ENCODE results near the gene MYADM.

The MYADM gene

GRCh38 chr19:53892301-53892980, 24.8 kb downstream of the MYADM start:
- no peak for DNase-seq

DNA sequence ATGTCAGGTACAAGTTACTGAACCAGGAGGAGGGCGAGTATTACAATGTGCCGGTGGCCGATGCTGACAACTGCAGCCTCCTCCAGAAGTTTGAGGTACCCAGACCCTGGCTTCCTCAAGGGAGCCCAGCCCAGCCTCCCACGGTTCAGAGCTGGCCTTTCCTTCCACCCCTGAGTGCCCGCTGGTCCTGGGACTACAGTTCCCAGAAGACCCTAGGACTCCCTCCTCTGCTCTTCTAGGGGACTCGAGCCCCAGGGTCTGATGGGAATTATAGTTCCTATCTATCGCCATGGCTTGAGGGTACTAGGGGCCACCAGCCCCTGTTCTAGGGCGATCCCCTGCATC, 25.3 kb downstream of the MYADM start:
- no peak for DNase-seq

DNA sequence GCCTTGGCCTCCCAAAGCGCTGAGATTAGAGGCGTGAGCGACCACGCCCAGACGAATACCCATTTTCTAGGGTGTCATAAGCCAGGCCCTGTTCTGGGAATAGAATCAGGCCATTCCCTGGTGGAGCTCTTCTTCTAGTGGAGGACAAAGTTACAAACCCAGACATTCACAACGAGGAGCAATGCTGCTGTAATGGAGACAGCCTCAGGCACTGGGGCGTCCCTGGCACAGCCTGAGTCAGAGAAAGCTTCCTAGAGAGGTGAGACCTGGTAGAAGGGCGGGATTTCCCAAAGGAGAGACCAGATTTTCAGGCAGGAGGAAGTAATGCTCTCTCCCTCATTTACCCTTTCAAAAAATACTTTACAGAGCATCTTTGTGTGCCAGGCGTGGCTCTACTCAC, 27.0 kb downstream of the MYADM start:
- no peak for DNase-seq

DNA sequence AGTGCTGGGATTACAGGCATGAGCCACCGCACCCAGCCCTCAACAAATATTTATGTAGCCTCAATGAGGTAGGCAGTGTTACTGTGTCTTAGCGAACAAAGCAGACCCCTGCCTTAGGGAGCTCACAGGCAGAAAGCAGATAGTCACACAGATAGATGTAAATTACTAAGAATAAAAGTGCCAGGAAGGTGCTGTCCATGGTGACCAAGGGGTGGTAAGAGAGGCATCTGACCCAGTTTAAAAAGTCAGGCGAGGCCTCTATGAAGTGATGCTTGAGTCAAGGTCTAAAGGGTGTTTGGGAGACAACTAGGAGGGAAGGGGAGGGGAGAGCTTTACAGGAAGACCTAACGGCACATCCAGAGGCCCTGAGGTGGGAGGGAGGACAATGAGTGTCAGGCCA, 29.0 kb downstream of the MYADM start:
- no peak for DNase-seq

DNA sequence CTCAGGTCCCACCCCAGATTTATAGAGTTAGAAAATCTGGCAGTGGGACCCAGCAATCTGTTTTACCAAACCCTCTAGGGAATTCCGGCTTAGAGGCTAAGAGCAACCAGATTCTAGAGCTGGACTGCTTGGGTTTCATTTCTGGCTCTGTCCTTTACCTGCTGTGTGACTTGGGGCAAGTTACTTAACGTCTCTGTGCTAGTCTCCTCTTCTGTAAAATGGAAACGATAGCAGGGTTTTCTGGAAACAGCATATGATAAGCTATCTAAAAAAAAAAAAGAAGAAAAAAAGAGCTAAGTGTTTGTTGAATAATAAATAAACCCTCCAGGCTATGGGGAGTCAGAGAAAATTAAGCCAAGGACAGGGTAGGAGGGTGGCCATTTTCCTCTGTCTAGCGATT, 29.8 kb downstream of the MYADM start:
- no peak for DNase-seq

GRCh38 chr19:53898166-53898565, 30.5 kb downstream of the MYADM start:
- DNase-seq, result no peak

- no peak for DNase-seq
Observed at GRCh38 chr19:53898636-53899341, 31.1 kb downstream of the MYADM start.

GRCh38 chr19:53900191-53900860, 32.6 kb downstream of the MYADM start:
- no peak for DNase-seq

- DNase-seq, result no peak
Observed at GRCh38 chr19:53903055-53903680, 35.5 kb downstream of the MYADM start.

DNA sequence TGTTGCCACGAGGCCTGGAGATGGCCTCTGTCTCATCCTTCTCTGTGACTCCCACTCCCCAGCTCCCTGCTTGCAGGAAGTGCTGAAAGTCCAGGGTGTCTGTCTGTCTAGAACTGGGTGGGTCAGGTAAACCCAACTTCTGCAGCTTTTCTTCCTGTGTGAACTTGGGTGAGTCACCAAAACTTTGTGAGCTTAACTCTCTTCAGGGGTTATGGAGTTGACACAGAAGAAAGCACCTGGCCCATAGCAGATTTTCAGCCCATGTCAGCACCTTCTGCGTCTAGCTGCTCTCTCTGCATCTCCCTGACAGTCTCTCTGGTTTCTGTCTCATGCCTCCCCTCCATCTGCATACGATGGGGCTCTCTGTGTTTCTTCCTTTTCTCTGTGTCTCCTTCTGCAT, 37.2 kb downstream of the MYADM start:
- no peak for DNase-seq

- DNase-seq, result no peak
Observed at GRCh38 chr19:53905787-53906186, 38.1 kb downstream of the MYADM start.

- DNase-seq, result peak; percentile 45
Observed at GRCh38 chr19:53906211-53907192, 38.8 kb downstream of the MYADM start.

GRCh38 chr19:53907193-53907581, 39.5 kb downstream of the MYADM start:
- no peak for DNase-seq

DNA sequence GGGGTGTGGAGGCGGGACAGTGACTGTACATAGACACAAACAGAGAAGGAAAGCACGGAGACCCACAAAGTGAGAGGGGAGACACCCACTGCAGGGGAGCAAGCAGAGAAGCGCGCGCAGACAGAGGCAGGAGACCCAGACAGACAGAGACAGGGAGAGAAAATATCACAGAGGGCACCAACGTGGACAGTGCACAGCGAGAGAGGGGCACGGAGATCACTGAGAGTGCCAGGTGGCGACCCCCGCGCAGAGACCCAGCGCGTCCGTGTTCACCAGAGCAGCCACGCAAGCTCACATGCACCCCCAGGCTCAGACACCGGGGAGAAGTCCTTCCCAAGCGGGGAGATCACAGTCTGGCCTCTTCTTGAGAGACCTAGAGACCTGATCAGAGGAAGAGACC, 40.0 kb downstream of the MYADM start:
- no peak for DNase-seq

DNA sequence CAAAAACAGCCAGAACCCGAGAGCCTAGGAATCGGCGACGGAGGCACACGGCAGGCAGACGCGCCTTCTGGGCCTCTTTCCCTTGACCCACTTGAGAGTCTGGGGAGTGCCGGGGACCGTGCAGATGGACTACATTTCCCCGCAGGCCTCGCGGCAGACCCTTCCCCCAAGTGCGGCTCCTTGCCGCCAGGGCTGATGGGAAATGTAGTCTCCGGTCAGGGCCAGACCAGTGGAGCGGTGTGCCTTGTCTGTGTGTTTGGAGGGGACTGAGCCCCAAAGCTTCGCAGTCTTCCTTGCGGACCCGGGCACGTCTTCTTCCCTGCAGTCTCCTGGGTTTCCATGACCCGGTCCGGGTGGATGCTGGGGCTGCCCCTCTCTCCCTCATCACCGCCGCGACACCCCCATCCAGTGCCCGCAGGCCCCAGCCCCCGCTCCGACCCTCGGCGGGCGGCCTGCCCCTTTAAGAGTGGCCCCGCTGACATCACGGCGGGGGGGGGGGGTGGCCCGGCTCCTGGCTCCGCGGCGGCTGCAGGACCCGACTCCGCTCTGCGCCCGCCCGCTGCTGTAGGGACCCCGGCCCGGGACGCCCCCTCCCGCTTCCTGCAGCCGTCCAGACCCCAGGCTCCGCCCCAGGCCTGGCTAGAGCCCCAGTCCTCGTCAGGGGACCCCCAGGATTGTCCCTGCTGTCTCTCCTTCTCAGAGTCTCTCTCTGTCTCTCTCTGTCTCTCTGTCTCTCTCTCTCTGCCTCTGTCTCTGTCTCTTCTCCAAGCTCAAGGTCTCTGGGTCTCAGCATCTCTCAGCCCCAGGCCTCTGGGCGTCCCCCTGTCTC, 40.6 kb downstream of the MYADM start:
- peak; percentile 38 for DNase-seq

DNA sequence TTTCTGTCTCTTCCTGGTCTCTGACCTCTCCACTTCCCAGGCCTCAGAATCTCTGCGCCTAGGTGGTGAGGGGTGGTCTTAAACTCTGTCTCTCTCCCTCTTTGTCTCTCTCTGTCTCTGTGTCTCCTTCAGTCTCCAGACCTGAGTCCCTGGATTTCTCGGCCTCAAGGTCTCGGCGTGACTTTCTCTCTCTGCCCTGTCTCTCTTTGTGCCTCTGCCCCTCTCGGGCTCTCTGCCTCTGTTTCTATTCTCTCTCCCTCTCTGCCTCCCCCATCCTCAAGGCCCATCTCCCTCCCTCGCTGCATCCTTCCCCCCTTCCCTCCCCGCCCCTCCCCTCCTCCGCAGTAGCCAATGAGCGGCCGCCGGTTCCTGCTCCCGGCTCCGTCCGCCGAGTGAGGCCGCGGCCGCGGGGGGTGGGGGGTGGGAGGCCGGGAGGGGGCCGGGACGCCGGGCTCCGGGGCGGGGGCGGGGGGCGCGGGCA, 41.3 kb downstream of the MYADM start, which contains the start of gene CACNG7:
TSS of gene CACNG7 (plus strand) at position 344 of the 481 bp plus-strand sequence. CDS start 3,554 bp downstream, outside the sequence.
- DNase-seq, result no peak

DNA sequence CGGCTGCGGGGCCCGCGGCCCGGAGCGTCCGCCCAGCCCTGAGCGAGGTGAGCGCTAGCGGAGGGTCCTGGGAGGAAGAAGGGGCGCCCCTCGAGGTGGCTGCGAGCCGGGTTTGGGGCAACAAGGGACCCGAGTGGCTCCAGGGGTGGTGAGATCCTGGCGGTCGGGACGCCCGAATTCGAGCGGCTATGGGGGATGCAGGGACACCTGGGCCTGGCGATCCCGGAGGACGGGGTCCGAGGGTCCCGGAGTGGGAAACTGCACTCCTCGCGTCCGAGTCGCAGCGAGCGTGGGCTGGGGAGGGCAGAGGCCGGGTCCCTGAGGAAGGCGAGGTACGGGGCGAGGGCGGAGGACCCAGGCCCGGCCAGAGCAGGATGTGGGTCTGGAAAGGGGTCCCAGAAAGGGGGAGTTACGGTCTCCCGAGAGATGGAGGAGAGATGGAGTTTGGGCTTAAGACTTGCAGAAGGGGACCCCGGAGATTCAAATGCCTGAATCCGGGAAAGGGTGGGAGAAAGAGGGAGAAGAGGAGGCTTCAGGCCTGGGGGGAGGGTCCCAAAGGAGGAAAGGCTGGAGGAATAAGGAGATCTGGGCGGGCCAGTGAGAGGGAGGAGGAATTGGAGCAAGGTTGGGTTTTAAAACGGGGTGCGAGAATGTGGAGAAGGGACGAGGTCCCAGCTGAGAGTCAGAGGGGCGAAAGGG, 41.9 kb downstream of the MYADM start:
- no peak for DNase-seq

DNA sequence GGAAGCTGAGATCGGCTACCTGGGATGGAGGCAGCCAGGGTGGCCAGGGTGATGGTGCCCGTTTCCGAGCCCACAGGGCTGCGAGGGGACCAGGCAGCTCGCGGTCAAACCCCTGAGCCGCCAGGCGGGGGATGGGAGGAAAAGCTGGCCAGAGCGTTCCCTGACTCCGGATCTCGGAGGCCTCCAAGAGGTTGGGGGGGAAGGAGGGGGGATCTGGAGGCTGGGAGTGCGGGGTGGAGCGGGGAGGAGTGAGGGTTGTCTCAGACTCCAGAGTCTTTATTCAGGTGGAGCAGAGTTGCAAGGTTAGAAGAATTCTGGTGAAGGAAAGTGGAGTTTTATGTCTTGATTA, 42.5 kb downstream of the MYADM start:
- DNase-seq, result no peak

- no peak for DNase-seq
Observed at GRCh38 chr19:53912653-53913052, 45.0 kb downstream of the MYADM start.

GRCh38 chr19:53915000-53915399, 47.3 kb downstream of the MYADM start:
- DNase-seq, result no peak

GRCh38 chr19:53916004-53916403, 48.3 kb downstream of the MYADM start:
- no peak for DNase-seq

Data from CD4-positive, alpha-beta T cell treated with Interferon gamma for 1 hour (primary cell).